ENCODE data around the gene PPP1R14C.

DNA sequence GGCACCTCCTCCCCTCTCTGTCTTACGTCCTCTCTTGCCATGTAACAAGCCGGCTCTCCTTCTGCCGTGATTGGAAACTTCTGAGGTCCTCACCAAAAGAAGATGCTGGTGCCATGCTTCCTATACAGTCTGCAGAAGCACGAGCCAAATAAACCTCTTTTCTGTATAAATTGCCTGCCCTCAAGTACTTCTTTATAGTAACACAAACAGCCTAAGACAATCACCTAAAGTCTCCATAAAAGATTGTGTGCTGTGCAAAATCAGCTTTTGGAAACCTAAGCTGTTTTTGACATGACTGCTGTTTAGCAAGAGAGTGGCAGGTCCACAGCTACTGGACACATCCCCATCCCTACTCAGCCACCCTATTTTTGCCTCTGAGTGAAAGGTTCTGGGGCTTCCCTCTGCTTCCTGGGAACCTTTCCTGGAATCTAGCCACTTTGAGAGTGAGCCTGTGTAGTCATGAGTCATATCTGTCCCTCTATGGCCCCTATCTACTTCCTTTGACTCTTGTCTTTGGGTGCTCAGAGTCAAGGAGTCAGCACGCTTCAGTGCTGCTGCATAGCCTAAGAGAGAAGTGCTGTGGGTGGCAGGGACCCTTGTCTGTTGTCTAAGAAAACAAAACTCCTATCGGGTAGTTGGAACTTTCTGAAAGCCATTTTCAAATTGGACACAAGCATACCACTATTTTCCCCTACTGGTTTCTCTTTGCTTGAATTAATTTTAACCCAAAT is 110.0 kb downstream of the PPP1R14C start:
- no peak for TF ChIP-seq EZH2phosphoT487 (IDR thresholded peaks at IDR 0.05)
- TF ChIP-seq, protein P1, sequence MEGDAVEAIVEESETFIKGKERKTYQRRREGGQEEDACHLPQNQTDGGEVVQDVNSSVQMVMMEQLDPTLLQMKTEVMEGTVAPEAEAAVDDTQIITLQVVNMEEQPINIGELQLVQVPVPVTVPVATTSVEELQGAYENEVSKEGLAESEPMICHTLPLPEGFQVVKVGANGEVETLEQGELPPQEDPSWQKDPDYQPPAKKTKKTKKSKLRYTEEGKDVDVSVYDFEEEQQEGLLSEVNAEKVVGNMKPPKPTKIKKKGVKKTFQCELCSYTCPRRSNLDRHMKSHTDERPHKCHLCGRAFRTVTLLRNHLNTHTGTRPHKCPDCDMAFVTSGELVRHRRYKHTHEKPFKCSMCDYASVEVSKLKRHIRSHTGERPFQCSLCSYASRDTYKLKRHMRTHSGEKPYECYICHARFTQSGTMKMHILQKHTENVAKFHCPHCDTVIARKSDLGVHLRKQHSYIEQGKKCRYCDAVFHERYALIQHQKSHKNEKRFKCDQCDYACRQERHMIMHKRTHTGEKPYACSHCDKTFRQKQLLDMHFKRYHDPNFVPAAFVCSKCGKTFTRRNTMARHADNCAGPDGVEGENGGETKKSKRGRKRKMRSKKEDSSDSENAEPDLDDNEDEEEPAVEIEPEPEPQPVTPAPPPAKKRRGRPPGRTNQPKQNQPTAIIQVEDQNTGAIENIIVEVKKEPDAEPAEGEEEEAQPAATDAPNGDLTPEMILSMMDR (IDR thresholded peaks at IDR 0.05), result no peak

Data from neural progenitor cell (in vitro differentiated cells).